Activated CD4-positive, alpha-beta T cell treated with anti-CD3 and anti-CD28 coated beads, Interleukin-2, amount 10 ng/mL, durations not matched to agents 24 days and 14 days (primary cell): Measurements from ENCODE around the gene PKN3. TPM values are rescaled to one million over a fixed set of nuclear protein-coding genes. Genes with fewer than 3 reads are reported as not detected.
"Not testable (repeated sequence)": the region's sequence is repeated elsewhere in the genome, so short reads cannot be mapped to it uniquely, and the experiment has no call there.

Source experiments
- DNase-seq: peaks from one replicate; pipeline ENCODE4 v3.0.0; 2022
- H3K27ac Mint-ChIP-seq: one replicate; pipeline ENCODE4 v1.8.0; 2022; ENCODE audit warnings: mild to moderate bottlenecking, mixed read lengths
- H3K27me3 Mint-ChIP-seq: one replicate; pipeline ENCODE4 v1.8.0; 2022; ENCODE audit warnings: mixed read lengths
- H3K36me3 Mint-ChIP-seq: one replicate; pipeline ENCODE4 v1.8.0; 2022; ENCODE audit warnings: low read depth, mild to moderate bottlenecking, mixed read lengths
- H3K4me1 Mint-ChIP-seq: one replicate; pipeline ENCODE4 v1.8.0; 2021; ENCODE audit warnings: mixed read lengths
- H3K4me3 Mint-ChIP-seq: one replicate; pipeline ENCODE4 v1.8.0; 2022; ENCODE audit warnings: mild to moderate bottlenecking, moderate library complexity, mixed read lengths
- H3K9me3 Mint-ChIP-seq: one replicate; pipeline ENCODE4 v1.8.0; 2021; ENCODE audit warnings: mixed read lengths
- intact Hi-C: fragments of 100-400 bp; cut with micrococcal nuclease; formaldehyde crosslinking; loops from one replicate; pipeline ENCODE4 v1.15.1; 2023
- total RNA-seq: library from RNA; stranded (reverse); gene quantifications from 2 replicates; pipeline ENCODE4 v1.2.3, GENCODE V29; 2022

Gene PKN3
- 22.9 and 24.3 TPM in 2 replicates for total RNA-seq

DNA sequence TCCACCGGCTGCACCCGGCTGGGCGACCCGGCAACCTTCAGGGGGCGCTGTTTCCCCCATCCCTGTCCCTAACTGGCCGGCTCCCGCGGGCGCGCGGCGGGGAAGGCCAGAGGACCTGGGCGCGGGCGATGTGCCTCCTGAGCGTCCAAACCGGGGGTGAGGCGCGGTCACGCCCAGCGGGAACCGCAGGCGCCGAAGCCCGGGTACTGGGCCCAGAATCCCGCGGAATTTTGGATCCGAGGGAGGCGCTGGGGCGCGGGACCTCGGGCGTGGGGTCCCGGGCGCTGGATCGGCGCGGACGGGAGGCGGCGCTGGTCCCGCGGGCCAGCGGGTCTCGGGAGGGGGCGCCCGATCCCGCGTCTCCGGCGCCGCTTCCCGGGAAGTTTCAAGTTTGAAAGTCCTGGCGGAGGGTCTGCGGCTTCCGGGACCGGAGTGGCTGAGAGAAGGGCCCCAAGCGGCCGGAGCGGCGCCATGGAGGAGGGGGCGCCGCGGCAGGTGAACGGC is at the start of gene PKN3:
PKN3 (plus strand) TSS at position 59 of the 504 bp plus-strand sequence; CDS start at position 472, 413 bp downstream.
- DNase-seq, result peak; percentile 97
- H3K9me3 Mint-ChIP-seq, result no peaks in the 10 kb centered on the region
- H3K27me3 Mint-ChIP-seq, result no peaks in the 10 kb centered on the region
- H3K27ac Mint-ChIP-seq, result peak within 1 kb of the TSS; percentile 80
- H3K36me3 Mint-ChIP-seq, result peaks cover 2% of the 10 kb centered on the region
- peaks cover 8% of the 10 kb centered on the region for H3K4me1 Mint-ChIP-seq
- intact Hi-C loops, result loop anchor here (2.0 to 5.0 kb wide), 3 partner anchors 18 to 45 kb away; partner anchors contain the start of genes DYNC2I2 and ZDHHC12
- peak within 1 kb of the TSS; percentile 84 for H3K4me3 Mint-ChIP-seq

DNA sequence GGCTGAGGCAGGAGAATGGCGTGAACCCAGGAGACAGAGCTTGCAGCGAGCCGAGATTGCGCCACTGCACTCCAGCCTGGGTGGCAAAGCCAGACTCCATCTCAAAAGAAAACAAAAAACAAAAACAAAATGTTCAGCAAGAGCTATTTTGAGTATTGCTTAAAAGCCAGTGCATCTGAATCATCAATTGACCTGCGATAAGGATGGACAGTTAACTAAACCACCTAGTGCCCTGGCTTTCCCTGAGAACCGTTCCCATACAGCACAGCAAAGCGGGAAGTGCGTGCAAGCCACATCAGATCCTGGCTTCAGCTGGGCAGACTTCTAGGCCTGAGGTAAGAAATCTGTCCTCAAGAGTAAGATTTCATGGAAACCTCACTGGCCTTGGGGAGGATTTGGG is 48.4 kb upstream of the PKN3 start:
- Mint-ChIP-seq H3K27ac (no peak overlapping the region), H3K27me3 (no peaks in the 10 kb centered on the region), H3K9me3 (no peaks in the 10 kb centered on the region), H3K4me1 (peaks cover 10% of the 10 kb centered on the region), H3K36me3 (no peaks in the 10 kb centered on the region), H3K4me3 (no peak overlapping the region)
- DNase-seq, result no peak
- intact Hi-C loops, result no loop called here

DNA sequence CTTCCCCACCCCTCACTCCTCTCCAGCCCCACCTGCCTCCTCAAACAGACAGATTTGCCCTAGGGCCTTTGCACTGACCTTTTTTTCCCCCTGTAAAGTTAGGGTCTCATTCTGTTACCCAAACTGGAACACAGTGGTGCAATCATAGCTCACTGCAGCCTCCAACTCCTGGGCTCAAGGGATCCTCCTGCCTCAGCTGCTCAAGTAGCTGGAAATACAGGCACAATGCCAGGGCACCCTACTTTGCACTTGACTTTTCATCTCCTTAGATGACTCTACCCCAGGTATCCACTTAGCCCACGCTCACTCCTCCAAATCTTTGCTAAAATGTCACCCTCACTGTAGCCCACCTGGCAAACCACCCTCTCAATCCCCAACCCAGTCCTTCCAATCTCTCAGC is 47.8 kb upstream of the PKN3 start:
- Mint-ChIP-seq H3K27ac (peak overlapping the region; percentile 23), H3K9me3 (no peaks in the 10 kb centered on the region), H3K36me3 (no peaks in the 10 kb centered on the region)

DNA sequence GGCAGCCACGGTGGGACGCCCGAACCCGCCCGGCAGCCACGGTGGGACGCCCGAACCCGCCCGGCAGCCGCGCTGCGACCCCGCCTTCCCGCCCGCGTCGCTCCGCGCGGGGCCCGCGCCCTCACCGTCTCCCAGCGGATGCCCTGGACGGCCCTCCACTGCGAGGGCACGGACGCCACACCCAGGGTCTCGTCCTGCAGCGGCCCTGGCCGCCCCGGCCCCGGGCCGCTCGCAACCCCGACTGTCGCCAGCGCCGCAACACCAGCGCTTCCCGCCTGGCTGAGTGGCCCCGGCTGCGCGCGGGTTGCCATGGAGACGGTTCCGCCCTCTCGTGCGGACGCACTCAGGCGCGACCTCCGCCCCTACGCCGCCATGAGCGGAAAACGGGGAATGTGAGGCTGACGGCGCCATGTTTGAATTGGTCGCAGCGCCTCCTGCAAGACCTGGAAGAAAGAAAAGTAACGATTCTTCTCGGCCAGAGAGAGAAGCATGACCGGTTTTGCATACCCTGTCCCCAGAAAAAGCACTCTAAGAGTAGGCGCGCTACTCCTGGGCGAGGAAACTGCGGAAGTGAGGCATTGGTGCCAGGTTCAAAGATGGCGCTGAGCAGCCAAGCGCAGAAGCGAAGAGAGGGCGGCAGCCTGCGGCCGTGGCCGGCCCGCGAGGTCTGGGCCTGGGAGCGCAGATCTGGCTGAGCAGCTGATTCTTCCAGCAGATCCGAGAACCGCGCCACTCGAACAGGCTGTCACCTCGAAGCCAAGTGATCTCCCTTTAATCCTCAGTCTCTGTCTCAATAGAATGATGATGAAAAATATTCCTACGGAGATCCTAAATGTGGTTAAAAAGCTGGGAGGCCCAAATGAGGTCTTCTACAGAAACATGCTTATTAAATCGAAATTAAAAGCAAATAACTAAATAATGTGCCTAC is 45.6 kb upstream of the PKN3 start, which contains the start of gene DYNC2I2:
DYNC2I2 (minus strand) TSS at position 432 of the 928 bp plus-strand sequence; CDS start at position 311, 121 bp downstream.
- intact Hi-C loops, result loop anchor here (1.0 to 5.0 kb wide), 5 partner anchors 28 to 226 kb away; partner anchors contain the start of genes ENDOG, LRRC8A, PKN3 and ZDHHC12
- Mint-ChIP-seq H3K27ac (peak within 1 kb of the TSS; percentile 100), H3K4me3 (peak within 1 kb of the TSS; percentile 90), H3K9me3 (no peaks in the 10 kb centered on the region), H3K36me3 (no peaks in the 10 kb centered on the region), H3K27me3 (no peaks in the 10 kb centered on the region), H3K4me1 (peaks cover 10% of the 10 kb centered on the region)
- DNase-seq, result peak; percentile 99

More for the DNA sequence above, 47.8 kb upstream of the PKN3 start:
- H3K4me1 Mint-ChIP-seq, result peaks cover 10% of the 10 kb centered on the region
- no peaks in the 10 kb centered on the region for H3K27me3 Mint-ChIP-seq
- DNase-seq, result no peak
- H3K4me3 Mint-ChIP-seq, result peak overlapping the region; percentile 15
- intact Hi-C loops, result no loop called here

- Mint-ChIP-seq H3K9me3 (no peaks in the 10 kb centered on the region), H3K36me3 (no peaks in the 10 kb centered on the region), H3K4me3 (peak overlapping the region; percentile 90), H3K27me3 (no peaks in the 10 kb centered on the region), H3K4me1 (peaks cover 10% of the 10 kb centered on the region), H3K27ac (peak overlapping the region; percentile 100)
- DNase-seq, result no peak
- intact Hi-C loops, result loop anchor here (2.0 to 5.0 kb wide), 4 partner anchors 45 to 225 kb away; partner anchors contain the start of genes ENDOG, LRRC8A, PKN3 and ZDHHC12
Measured at GRCh38 chr9:128657344-128657704, 45.0 kb upstream of the PKN3 start.

DNA sequence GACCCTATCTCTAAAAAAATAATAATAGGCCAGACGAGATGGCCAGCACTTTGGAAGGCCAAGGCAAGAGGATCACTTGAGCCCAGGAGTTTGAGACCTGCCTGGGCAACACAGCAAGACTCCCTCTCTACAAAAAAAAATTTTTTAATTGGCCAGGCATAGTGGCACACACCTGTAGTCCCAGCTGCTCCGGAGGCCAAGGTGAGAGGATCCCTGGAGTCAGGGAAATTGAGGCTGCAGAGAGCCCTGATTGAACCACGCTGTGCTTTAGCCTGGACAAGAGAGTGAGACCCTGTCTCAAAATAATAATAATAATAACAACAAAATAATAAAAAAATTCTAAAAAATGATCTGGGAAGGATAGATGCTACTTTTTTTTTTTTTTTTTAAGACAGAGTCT is 44.5 kb upstream of the PKN3 start:
- Mint-ChIP-seq H3K27me3 (no peaks in the 10 kb centered on the region), H3K9me3 (no peaks in the 10 kb centered on the region), H3K36me3 (no peaks in the 10 kb centered on the region), H3K4me3 (no peak overlapping the region), H3K4me1 (peaks cover 10% of the 10 kb centered on the region), H3K27ac (peak overlapping the region; percentile 100)
- no peak for DNase-seq
- intact Hi-C loops, result loop anchor here (2.0 to 5.0 kb wide), 4 partner anchors 45 to 225 kb away; partner anchors contain the start of genes ENDOG, LRRC8A, PKN3 and ZDHHC12

DNA sequence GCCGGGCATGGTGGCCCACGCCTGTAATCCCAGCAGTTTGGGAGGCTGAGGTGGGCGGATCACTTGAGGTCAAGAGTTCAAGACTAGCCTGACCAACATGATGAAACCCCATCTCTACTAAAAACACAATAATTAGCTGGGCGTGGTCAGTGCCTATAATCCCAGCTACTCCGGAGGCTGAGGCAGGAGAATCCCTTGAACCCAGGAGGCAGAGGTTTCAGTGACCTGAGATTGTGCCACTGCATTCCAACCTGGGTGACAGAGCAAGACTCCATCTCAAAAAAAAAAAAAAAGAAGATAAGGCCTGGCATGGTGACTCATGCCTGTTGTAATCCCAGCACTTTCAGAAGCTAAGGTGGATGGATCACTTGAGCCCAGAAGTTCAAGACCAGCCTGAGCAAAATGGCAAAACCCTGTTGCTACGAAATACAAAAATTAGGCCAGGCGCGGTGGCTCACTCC is 35.8 kb upstream of the PKN3 start:
- intact Hi-C loops, H3K36me3 Mint-ChIP-seq, H3K27me3 Mint-ChIP-seq: not testable (repeated sequence)

DNA sequence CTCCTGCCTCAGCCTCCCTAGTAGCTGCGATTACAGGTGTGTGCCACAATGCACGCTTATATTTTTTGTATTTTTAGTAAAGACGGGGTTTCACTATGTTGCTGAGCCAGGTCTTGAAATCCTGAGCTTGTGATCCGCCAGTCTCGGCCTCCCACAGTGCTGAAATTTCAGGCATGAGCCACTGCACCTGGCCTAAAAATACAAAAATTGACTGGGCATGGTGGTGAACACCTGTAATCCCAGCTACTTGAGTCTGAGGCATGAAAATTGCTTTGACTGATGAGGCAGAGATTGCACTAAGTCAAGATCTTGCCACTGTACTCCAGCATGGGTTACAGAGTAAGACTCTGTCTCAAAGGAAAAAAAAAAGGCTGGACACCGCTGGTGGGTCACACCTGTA is 32.5 kb upstream of the PKN3 start:
- Mint-ChIP-seq H3K27ac (no peak overlapping the region), H3K4me3 (no peak overlapping the region), H3K9me3 (no peaks in the 10 kb centered on the region), H3K4me1 (no peaks in the 10 kb centered on the region), H3K27me3 (no peaks in the 10 kb centered on the region), H3K36me3 (no peaks in the 10 kb centered on the region)
- intact Hi-C loops, result no loop called here
- no peak for DNase-seq

More for the DNA sequence above, 35.8 kb upstream of the PKN3 start:
- not testable (repeated sequence) for H3K4me3 Mint-ChIP-seq, DNase-seq, H3K27ac Mint-ChIP-seq, H3K4me1 Mint-ChIP-seq, H3K9me3 Mint-ChIP-seq

DNA sequence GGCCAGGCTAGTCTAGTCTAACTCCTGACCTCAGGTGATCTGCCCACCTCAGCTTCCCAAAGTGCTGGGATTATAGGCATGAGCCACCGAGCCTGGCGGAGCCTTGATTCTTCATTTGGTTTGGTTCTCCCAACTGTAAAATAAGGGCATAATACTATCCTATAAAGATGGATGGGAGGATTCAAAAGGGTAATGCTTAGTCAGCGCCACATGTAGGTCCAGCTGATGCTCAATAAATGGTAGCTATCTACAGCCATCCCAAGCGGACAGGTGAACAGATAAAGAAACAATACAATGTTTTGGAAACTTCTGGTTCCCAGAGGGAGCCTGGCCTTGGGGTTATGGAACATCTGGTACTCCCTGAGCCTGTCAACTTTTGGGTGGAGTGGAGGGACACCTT is 26.9 kb upstream of the PKN3 start:
- intact Hi-C loops, result no loop called here
- no peaks in the 10 kb centered on the region for H3K36me3 Mint-ChIP-seq
- no peaks in the 10 kb centered on the region for H3K27me3 Mint-ChIP-seq
- no peaks in the 10 kb centered on the region for H3K4me1 Mint-ChIP-seq
- no peaks in the 10 kb centered on the region for H3K9me3 Mint-ChIP-seq
- H3K27ac Mint-ChIP-seq, result no peak overlapping the region
- DNase-seq, result no peak
- H3K4me3 Mint-ChIP-seq, result no peak overlapping the region

- no peaks in the 10 kb centered on the region for H3K9me3 Mint-ChIP-seq
- intact Hi-C loops, result no loop called here
Measured at GRCh38 chr9:128677794-128678193, 24.5 kb upstream of the PKN3 start.

DNA sequence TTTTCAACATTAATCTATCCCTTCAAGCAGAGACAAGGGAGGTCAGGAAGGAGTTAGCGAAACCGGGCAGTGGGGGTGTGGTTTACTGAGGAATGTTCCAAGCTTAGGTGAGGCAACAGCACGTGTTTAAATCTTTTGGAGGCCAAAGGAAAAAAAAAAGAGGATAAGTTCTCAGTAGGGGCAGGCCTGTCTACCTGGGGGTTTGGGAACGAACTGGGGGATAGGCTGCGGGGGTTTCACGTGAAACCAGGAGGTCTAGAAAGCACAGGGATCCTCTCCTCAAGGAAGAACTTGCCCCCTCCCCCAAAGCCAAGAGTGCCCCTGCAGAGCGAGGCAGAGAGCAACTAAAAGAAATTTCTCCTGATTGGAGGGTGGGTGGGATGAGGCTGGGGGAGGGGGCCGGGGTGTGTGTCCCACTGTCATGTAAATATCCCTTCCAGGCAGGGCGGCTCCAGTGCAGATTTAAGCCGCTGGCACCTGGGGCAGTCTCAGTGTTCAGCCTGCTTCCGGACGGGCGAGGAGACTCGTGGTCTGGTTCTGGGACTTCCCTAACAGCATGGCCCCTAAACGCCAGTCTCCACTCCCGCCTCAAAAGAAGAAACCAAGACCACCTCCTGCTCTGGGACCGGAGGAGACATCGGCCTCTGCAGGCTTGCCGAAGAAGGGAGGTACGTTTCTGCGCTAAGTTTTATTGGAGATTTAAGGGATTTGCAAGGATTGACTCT is 18.8 kb upstream of the PKN3 start:
- Mint-ChIP-seq H3K4me1 (peaks cover 42% of the 10 kb centered on the region), H3K9me3 (no peaks in the 10 kb centered on the region), H3K36me3 (peaks cover 9% of the 10 kb centered on the region)

More at GRCh38 chr9:128677794-128678193, 24.5 kb upstream of the PKN3 start:
- no peaks in the 10 kb centered on the region for H3K4me1 Mint-ChIP-seq
- no peak overlapping the region for H3K4me3 Mint-ChIP-seq
- no peak overlapping the region for H3K27ac Mint-ChIP-seq
- no peaks in the 10 kb centered on the region for H3K36me3 Mint-ChIP-seq
- no peaks in the 10 kb centered on the region for H3K27me3 Mint-ChIP-seq
- no peak for DNase-seq

GRCh38 chr9:128684065-128684324 is 18.3 kb upstream of the PKN3 start:
- H3K36me3 Mint-ChIP-seq, result peaks cover 9% of the 10 kb centered on the region
- H3K27ac Mint-ChIP-seq, result peak overlapping the region; percentile 96
- peak overlapping the region; percentile 95 for H3K4me3 Mint-ChIP-seq
- DNase-seq, result no peak
- intact Hi-C loops, result loop anchor here (1.0 to 2.0 kb wide), 4 partner anchors 19 to 132 kb away; partner anchors contain the start of genes DYNC2I2, PKN3, SPTAN1 and ZDHHC12
- no peaks in the 10 kb centered on the region for H3K27me3 Mint-ChIP-seq
- no peaks in the 10 kb centered on the region for H3K9me3 Mint-ChIP-seq
- H3K4me1 Mint-ChIP-seq, result peaks cover 42% of the 10 kb centered on the region

More for the DNA sequence above, 18.8 kb upstream of the PKN3 start:
- Mint-ChIP-seq H3K4me3 (peak overlapping the region; percentile 95), H3K27ac (peak overlapping the region; percentile 96), H3K27me3 (no peaks in the 10 kb centered on the region)
- peak; percentile 80 for DNase-seq
- intact Hi-C loops, result loop anchor here (1.0 to 2.0 kb wide), 5 partner anchors 19 to 227 kb away; partner anchors contain the start of genes DYNC2I2, ODF2, PKN3 and SPTAN1
